GM12891 (cell line): Measurements from ENCODE around the gene ABCB8.
"Not testable (repeated sequence)": the region's sequence is repeated elsewhere in the genome, so short reads cannot be mapped to it uniquely, and the experiment has no call there.

ENCODE experiments used
- POLR2A ChIP-seq: IDR thresholded peaks from 2 replicates; pipeline ENCODE4 v1.6.1; 2011; ENCODE audit warnings: low read depth, low read length, control low read depth
- POLR2AphosphoS5 ChIP-seq: IDR thresholded peaks from 2 replicates; pipeline ENCODE4 v1.6.1; 2011; ENCODE audit warnings: low read depth, low read length, control low read depth
- TAF1 ChIP-seq: IDR thresholded peaks from 2 replicates; pipeline ENCODE4 v1.6.1; 2011; ENCODE audit warnings: low read depth, low read length, control low read depth

GRCh38 chr7:151043449-151043848 lies 15.2 kb downstream of the ABCB8 start:
- TF ChIP-seq POLR2AphosphoS5, POLR2A, TAF1: not testable (repeated sequence)
